Hypothalamus (tissue), 51 donors: ENCODE measurements around the gene PYCR2.
"Not testable (repeated sequence)": the region's sequence is repeated elsewhere in the genome, so short reads cannot be mapped to it uniquely, and the experiment has no call there.

Experiments used
- DNase-seq, 51 donors: peaks; one replicate each; lab custom pipeline; 2025; lab: John Stamatoyannopoulos, UW

The PYCR2 gene

DNA sequence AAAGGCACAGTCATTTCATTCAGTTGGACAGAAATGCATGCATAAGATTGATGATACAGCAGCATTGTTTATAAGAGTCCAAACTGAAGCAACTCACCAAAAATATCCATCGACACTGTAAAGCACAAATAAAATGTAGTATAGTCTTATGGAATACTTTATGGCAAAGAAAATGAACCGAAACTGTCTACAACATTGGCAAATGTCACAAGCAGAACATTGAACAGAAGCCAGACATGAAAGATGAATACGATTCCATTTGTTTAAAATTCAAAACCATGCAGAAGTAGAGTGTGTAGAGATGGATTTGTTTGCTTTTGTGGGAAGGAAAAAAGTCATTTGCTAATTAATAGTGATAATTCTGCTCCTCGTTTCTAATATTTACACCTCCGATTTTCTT, 27.6 kb downstream of the PYCR2 start:
- DNase-seq = no peak

DNA sequence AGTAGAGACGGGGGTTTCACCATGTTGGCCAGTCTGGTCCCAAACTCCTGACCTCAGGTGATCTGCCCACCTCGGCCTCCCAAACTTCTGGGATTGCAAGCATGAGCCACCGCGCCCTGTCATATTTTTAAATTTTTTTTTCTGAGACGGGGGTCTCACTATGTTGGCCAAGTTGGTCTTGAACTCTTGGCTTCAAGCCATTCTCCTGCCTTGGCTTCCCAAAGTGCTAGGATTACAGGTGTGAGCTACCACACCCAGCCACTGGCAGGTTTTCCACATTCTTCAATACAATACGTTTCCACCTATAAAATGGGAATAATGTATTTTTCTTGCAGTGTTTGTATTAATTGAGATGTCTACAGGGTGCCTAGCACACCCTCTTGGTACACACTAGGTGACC, 31.7 kb downstream of the PYCR2 start:
- DNase-seq = no peak

DNA sequence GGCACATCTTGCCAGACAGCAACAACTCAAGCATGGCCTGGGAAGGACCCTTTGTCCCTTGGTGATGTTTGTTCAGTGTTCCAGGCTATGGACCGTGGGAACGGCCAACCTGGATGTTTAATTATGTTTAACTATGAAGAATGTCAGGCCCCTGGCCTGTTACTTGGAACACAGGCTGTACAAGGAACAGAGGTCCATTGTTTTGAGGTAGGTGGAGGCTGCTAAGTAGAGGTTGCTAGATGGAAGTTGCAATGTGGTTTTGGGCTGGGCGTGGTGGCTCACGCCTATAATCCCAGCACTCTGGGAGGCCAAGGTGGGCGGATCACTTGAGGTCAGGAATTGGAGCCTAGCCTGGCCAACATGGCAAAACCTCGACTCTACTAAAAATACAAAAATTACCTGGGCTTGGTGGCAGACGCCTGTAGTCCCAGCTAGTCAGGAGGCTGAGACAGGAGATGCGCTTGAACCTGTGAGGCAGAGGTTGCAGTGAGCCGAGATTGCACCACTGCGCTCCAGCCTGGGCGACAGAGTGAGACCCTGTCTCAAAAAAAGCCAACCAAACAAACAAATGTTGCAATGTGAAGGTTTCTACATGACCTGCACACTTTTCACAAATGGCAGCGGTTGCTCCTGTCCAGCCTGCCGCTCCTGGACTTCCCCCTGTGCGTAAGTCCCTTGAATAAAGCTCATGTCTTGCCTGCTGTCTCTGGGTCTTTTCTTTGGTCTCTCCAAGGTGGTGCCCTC, 32.6 kb downstream of the PYCR2 start:
- DNase-seq = no peak

DNA sequence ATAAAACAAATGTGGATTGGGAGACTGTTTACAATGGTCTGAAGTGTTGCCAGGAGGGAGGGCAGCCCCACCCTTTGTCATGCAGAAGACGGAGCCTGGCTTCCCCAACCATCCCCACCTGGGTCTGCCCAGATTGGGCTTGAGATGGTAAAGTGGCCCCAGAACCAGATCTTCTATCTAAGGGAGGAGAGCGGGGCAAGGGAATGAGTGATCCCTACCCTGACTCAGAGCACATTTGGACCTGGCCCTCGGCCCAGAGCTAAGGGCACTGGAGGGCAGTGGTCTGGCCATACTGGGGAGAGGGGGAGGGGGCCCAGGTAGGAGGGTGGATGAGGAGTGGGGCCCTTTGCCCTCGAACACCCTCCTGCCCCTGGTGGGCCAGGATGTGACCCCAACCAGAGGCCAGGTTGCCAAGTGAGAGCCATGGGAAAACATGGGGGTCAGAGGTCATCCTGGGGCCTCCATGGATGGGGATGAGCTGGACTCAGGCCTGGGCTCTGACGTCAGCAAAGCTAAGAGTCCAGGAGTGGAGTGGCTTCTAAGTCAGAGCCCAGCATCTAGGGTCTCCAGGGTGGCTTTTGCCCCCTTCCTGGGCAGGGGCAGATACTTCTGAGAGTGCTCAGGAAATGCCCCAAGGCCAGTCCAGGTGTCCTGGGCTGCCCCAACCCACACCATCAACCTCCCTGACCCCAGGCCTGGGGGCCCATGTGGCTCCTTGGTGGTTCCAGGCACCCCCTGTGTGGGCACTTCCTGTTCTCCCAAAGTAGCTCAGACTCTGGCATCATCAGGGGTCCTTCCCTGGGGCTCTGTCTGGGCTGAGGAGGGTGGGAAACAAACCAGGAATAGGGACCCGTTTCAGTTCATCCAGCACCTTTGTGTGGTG, 33.5 kb downstream of the PYCR2 start:
- DNase-seq = no peak

DNA sequence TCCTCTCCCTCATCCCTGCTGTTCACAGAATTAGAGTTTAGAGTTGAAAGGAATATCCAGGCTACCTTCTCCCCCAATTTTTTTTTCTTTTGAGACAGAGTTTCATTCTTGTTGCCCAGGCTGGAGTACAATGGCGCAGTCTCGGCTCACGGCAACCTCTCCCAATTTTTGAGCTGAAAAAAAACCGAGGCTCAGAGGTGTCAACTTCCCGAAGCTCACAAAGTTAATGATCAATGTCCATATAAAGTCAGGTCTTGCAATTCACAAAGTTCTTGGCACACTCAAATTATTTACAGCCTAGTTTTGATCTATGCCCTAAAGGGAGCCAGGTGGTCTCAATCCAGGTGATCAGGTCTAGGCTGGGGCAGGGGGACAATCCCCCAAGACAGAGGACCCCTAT, 34.3 kb downstream of the PYCR2 start:
- DNase-seq = no peak

DNA sequence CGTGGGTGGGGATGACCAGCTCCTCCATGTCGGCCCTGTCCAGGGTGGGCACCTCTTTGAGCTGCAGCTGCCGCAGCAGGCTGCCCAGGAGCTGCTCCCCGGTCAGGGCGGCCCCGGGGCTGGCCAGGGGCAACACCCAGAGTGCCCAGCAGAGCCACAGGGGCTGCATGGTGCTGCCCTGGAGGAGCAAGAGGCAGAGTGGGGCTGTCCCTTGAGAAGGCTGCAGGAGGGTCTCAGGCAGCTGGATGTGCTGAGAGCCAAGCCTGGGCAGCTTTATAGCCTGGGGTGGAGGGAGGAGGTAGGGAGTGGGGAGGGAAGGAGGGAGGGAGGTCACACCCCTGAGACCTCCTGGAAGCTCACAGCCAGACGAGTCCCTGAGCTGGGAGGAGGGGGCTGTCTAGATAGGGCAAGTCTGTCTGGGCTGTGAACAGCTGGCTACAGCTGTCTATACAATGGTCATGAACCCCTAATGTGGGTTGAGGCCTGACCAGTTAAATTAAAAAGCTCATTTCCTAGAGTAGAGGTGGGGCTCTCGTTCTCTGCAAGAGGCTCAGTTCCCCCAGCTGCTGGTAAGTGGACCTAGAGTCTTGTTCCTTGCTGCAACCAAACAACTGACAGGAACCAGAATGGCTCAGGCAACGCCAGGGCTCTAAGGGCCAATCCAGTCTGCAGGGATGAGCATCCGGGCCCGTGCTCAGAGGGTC, 35.0 kb downstream of the PYCR2 start, which contains the start of gene LEFTY1:
TSS of gene LEFTY1 (minus strand) at position 249 of the 704 bp plus-strand sequence. CDS start at position 169, 80 bp downstream.
- DNase-seq = no peak

DNA sequence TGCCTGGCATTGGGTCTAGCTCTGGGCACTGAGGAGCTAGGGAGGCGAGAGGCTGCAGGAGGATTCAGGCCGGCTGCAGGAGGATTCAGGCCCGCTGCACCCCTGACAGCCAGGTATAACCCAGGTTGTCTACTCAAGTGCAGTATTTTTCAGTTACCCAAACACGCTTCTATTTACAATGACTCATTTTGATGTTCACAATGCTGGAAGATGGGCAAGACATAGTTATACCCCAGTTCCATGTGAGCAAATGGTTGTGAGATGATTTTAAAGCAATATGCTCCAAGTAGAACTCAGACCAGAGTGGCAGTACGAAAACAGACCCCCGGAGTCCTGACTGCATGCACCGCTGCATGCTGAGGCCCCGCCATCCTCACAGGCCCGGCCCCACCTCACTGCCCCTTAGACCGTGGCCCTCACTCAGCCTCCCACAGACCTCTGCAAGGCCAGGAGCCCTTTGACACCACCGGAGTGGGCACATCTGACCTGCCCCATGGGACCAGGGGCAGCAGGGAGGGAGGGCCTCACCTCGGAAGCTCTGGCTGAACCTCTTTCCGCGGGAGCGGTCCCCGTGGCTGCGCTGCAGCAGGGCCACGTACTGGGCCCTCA, 35.7 kb downstream of the PYCR2 start:
- no peak for DNase-seq

DNA sequence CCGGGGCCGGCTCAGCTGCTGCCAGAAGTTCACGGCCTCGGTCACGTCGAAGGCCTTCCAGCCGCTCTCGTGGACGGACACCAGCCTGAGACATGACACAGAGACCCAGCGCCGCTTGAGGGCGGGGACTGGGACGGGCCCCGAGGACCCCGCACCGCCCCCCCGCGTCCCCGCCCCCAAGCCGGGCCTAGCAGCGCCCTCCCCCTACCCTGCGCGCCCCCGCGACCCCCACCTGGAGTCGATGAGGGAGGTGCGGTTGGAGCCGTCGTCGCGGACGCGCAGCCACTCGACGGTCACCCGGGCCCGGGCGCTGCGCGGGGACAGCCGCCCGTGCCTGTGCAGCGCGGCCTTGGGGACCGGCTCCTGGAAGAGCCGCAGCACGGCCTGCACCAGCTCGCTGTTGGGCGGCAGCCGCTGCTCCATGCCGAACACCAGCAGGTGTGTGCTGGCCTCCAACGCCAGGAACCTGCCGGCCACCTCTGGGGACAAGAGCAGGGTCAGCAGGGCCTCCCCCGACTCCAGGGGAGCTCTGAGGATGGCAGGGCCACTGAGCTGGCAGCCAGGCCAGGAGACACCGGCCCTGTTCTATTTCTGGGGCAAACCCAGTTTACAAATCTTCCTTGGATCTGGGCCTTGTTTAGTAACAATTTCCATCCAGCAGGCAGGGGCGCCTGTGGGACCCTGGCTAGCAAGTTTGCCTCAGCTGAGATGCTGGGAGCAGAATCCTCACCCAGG, 36.3 kb downstream of the PYCR2 start:
- DNase-seq = not testable (repeated sequence)

DNA sequence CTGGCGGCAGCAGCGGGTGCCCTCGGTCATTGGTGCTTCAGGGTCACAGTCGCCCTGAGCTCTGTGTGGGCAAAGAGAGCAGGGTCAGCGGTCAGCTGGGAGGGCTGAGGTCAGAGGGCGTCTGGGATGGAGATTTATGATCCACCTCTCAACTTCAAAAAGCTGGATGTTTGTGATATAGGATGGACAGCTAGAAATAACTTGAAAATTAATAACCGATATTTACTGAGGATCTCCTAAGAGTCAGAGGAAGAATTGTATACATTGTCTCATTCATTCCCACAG, 37.1 kb downstream of the PYCR2 start:
- no peak for DNase-seq

DNA sequence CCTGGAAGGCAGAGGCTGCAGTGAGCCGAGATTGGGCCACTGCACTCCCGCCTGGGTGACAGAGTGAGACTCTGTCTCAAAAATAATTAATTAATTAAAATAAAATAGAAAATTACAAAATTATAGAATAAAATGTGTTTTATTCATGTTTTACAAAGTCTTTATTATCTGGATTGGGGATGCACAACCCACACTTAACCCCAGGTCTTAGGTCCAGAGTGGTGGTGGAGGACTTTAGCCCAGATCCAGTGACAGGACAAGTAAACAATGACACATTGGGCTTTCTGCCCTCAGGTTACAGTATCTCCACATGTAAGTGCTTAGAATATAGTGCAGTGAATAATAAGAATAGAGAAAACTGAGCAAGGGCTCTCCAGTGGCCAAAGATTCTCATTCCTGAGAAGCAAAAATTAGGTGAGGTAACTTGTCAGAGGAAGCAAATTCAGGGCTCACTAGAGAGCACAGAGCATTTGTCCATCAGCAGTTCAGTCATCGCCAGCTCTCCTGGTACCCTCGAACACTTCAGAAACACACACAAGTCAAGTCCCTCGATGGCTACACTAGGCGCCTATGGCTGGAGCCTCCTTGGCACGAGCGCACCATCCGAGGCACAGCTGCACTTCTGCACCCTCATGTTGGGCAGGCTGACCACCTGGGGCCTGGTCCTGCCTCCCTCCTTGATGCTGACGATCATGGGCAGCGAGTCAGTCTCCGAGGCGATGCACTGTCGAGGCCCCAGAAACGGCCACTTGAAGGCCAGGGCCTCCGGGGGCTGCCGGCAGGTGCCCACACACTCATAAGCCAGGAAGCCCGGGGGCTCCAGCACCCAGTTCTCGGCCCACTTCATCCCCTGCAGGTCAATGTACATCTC, 37.7 kb downstream of the PYCR2 start:
- no peak for DNase-seq

DNA sequence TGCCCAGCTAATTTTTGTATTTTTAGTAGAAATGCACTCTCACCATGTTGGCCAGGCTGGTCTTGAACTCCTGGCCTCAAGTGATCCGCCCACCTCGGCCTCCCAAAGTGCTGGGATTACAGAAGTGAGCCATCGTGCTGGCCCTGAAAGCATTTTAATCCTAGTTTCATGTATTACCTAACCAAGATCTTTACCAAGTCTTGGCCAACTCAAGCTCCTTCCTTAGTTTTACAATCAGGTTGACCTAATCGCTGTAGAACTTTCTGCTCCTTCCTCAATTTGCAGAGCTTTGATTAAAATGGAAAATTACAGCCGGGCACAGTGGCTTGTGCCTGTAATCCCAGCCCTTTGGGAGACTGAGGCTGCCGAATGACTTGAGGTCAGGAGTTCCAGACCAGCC, 38.7 kb downstream of the PYCR2 start:
- no peak for DNase-seq

DNA sequence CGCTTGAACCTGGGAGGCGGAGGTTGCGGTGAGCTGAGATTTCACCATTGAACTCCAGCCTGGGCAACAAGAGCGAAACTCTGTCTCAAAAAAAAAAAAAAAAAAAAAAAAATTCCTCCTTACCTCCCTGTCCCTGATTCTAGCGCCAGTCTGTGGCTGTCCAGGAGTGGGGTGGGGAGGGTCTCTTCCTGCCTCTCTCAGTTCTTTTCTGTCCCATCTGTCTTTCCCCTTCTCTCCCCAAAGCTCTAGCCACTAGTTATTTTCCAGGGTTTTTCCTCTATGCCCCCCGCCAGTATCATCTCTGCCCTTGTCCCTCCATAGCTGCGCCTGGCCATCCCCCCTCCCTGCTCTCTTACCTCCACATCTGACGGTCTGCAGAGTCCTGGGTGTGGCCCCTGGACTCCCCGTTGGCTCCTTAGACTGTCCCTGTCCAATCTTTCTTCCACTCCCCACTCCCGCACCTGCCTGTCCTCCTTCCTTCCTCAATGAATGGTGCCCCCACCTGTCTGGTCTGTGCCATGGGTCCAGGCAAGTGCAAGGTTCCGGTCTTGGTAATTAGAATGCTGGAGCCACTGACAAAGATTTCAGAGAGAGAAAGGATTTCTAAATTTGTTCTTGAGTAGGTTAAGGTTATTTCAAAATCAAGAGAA, 40.3 kb downstream of the PYCR2 start:
- no peak for DNase-seq

DNA sequence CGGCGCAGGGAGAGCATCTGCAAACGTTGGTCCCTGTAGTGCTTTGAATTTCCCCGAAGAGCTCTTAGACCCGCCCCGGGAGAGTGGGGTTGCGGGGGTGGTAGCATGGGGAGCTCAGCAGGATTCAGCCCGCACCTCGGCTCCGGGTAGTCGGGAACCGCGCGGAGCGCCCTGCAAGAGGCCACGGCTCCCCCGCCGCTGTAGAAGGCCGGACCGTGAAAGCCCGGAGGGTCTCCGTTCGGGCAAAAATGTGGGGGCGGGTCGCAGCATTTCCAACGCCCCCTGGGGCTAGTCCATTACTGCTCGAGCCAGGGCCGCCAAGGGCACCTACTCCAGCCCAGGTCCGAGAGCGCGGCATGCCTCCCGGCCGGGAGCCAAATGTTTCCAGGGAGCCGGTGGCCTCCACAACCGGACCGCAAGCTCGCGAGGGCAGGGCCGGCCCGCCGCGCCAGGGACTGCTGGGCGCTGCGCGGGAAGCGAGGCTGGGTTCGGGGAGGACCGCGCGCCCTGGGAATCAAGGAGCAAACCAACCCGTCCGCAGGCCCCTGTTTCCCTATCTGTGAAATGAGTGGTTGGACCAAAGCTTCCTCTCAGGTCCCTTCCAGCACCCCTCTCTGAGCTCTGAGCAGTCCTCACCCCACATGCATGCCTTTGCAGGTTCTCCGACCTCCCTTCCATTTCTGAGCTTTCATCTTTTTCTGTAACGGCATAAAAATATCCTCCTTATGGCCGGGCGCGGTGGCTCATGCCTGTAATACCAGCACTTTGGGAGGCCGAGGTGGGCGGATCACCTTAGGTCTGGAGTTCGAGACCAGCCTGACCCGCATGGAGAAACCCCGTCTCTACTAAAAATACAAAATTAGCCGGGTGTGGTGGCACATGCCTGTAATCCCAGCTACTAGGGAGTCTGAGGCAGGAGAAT, 41.1 kb downstream of the PYCR2 start:
- DNase-seq = peak in 36 of 51 donors; percentile 33 to 75 (median 54)

DNA sequence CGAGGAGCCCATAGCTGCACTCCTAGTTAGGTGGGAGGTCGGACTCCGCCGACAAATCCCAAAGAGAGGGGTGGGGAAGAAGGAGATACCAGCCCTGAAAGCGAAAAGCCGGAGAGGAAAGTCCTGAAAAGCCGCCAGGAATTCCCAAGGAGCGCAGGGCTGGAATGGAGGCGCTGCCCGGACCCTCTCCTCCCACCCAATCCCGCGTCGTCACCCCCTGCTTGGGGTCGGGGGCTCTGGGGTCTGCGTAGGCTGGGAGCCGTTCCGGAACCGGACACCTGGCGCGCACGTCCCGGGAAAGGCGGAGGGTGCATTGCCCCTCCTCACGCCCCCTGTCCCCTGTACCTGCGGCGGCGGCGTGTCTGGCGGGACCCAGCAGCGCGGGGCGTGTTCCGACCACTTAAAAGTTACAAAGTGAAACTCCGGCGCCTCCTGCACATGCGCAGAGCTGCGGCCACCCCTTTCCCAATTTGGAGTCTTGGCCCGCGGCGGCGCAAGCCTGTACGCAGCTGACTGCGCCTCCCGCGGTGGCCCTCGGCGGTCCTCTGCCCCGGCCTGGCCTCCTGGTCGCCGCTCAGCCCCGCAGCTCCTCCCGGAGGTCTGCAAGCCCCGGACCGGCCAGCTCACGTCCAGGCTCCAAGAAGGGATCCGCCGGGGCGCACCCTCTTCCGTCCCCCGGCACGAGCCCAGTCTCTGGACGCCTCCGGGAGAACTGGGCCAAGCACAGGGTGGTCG, 41.9 kb downstream of the PYCR2 start, which contains the start of gene TMEM63A:
TSS of gene TMEM63A (minus strand) at position 422 of the 735 bp plus-strand sequence. CDS start 4,800 bp downstream, outside the sequence.
- DNase-seq = peak in 50 of 51 donors; percentile 36 to 91 (median 76)

DNA sequence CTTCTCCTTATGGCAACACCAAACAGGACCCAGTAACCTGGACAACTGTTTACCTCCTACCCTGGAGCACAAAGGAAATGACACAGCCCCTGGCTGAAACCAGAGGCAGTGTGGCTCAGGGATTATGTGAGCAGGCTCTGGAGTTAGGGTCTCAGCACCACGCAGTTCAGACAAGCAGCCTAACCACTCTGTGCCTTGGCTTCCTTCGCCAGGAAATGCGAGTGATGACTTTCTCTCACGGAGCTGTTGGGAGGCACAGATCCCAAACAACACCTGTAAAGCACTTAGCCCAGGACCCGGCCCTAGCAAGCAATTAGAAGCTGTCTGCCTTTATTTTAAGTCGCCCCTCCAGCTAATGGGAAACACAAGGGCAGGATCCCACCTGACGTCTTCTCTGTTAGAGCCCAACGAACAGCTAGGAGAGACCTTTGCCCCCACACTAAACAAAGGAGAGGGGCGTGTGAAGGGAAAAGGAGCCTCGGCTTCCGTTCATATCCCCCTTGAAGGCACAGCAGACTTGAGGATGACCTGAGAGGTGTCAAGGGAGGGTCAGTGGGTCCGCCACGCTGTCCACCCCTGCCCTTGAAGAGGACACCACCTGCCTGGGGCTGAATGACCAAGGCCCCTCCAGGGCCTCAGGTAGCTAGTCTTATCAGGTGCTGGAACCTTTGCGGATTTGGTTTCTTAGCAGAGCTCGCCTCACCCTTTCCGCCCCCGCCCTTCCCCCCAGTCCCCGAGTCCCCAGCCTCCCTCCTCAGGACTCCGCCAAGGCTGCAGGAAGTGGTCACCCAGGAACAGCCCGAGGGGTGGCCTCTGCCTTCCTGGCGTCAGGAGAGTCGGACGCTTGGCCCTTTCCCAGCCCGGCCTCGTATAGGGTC, 42.7 kb downstream of the PYCR2 start:
- peak in 11 of 51 donors; percentile 9 to 44 (median 33) for DNase-seq

DNA sequence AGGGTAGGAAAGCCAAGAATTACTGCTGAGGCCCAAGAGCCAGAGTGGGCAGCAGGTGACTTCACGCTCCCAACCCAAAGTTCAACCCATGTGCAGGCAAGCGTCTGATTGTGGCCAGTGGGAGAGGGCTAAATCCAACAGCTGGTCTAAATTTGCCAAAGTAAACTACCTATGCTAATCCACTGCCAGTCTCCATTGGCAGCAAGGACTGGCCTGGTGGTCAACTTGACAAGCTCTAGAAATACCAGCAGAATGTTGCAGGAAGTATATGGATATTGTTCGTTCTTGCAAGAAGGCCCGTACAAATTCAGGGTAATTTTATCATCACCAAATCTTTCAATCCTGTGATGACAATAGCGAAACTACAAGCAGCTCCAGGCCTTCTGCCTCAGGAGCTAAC, 43.4 kb downstream of the PYCR2 start:
- peak in 2 of 51 donors; percentile 52 to 78 for DNase-seq
